OCI-LY1 (cell line): ENCODE data around the gene PDZD2.

Source experiments
- H2AFZ ChIP-seq: fragments of 200-600 bp; sonication (generic), shearing (Covaris generic); 2 replicates; pipeline ENCODE4 v1.6.0; 2014; ENCODE audit warnings: antibody characterized with exemption, mild to moderate bottlenecking, low read length
- H3F3A ChIP-seq: fragments of 200-600 bp; sonication (generic), shearing (Covaris generic); 2 replicates; pipeline ENCODE4 v1.6.0; 2014; ENCODE audit warnings: mild to moderate bottlenecking, antibody characterized with exemption, low read length, moderate library complexity; ENCODE audit not compliant: insufficient read depth
- H3K27ac ChIP-seq: fragments of 200-600 bp; sonication (generic); 2 replicates; pipeline ENCODE4 v1.5.1; 2014; ENCODE audit warnings: low read length, mixed run types, mild to moderate bottlenecking, low read depth; ENCODE audit not compliant: poor library complexity, severe bottlenecking
- H3K27me3 ChIP-seq: fragments of 200-600 bp; sonication (generic); 2 replicates; pipeline ENCODE4 v1.6.0; 2014; ENCODE audit warnings: antibody characterized with exemption, mild to moderate bottlenecking, low read length, moderate library complexity; ENCODE audit not compliant: insufficient read depth
- H3K36me3 ChIP-seq: fragments of 200-600 bp; sonication (generic); 2 replicates; pipeline ENCODE4 v1.6.1; 2014; ENCODE audit warnings: mild to moderate bottlenecking, antibody characterized with exemption, low read length, moderate library complexity, mixed read lengths; ENCODE audit not compliant: insufficient read depth
- H3K4me1 ChIP-seq: fragments of 200-600 bp; sonication (generic); 2 replicates; pipeline ENCODE4 v1.5.1; 2014; ENCODE audit warnings: mild to moderate bottlenecking, low read length, moderate library complexity; ENCODE audit not compliant: insufficient read depth, severe bottlenecking
- H3K4me2 ChIP-seq: fragments of 200-600 bp; sonication (generic), shearing (Covaris generic); 2 replicates; pipeline ENCODE4 v1.6.1; 2014; ENCODE audit warnings: low read length
- H3K4me3 ChIP-seq: fragments of 200-600 bp; sonication (generic); 2 replicates; pipeline ENCODE4 v1.5.1; 2014; ENCODE audit warnings: low read length, low read depth, mild to moderate bottlenecking, mixed read lengths; ENCODE audit not compliant: poor library complexity, severe bottlenecking
- H3K79me2 ChIP-seq: fragments of 200-600 bp; shearing (Covaris generic); 2 replicates; pipeline ENCODE4 v1.6.1; 2016; ENCODE audit warnings: mixed run types, low read length, mixed read lengths; ENCODE audit not compliant: insufficient read depth
- H3K9ac ChIP-seq: fragments of 200-600 bp; sonication (generic), shearing (Covaris generic); 2 replicates; pipeline ENCODE4 v1.6.1; 2014; ENCODE audit warnings: mild to moderate bottlenecking, low read length, mixed read lengths
- H3K9me2 ChIP-seq: fragments of 200-600 bp; sonication (generic), shearing (Covaris generic); 2 replicates; pipeline ENCODE4 v1.6.1; 2014; ENCODE audit warnings: low read depth, mild to moderate bottlenecking, low read length, mixed read lengths
- H3K9me3 ChIP-seq: fragments of 200-600 bp; shearing (Covaris generic); 2 replicates; pipeline ENCODE4 v1.6.1; 2014; ENCODE audit warnings: low read length, mixed read lengths
- H4K20me1 ChIP-seq: fragments of 200-600 bp; sonication (generic), shearing (Covaris generic); 2 replicates; pipeline ENCODE4 v1.6.0; 2016; ENCODE audit warnings: mild to moderate bottlenecking, low read length; ENCODE audit not compliant: insufficient read depth
- EZH2 ChIP-seq: fragments of 200-600 bp; sonication (generic), shearing (Covaris generic); IDR thresholded peaks from 2 replicates; pipeline ENCODE4 v1.8.0; 2017; ENCODE audit warnings: borderline replicate concordance, mixed run types, mild to moderate bottlenecking, antibody characterized with exemption, low read length, moderate library complexity, mixed read lengths
- TF ChIP-seq, protein P1 (sequence below): fragments of 200-600 bp; sonication (generic), shearing (Covaris generic); IDR thresholded peaks from 2 replicates; pipeline ENCODE4 v1.5.1; 2017; ENCODE audit warnings: mild to moderate bottlenecking, antibody characterized with exemption, low read length, moderate library complexity, mixed read lengths

PDZD2 gene

DNA sequence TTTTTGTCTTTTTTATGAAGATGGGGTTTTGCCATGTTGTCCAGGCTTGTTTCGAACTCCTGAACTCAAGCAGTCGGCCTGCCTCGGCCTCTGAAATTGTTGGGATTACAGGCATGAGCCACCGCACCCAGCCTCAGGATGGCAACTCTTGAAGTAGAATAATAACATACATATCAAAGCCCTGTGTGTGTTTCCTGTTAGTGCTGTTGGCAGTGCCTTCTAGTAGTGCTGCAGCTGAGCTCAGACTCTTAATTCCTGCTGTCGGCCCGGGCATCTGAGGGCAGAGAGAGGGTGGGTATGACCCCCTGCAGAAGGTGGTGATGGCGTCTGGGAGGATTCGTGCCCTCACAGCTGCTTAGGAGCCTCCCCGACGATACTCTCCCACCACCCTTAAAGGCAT, 227.2 kb downstream of the PDZD2 start:
- Histone ChIP-seq H3K27ac (no peak overlapping the region), H3K9ac (no peak overlapping the region), H3F3A (no peaks in the 10 kb centered on the region), H3K4me2 (no peak overlapping the region), H3K27me3 (no peaks in the 10 kb centered on the region), H3K79me2 (no peaks in the 10 kb centered on the region), H3K36me3 (no peaks in the 10 kb centered on the region), H2AFZ (no peak overlapping the region), H3K9me2 (no peaks in the 10 kb centered on the region), H4K20me1 (no peaks in the 10 kb centered on the region), H3K4me1 (no peaks in the 10 kb centered on the region), H3K9me3 (no peaks in the 10 kb centered on the region), H3K4me3 (no peak overlapping the region)
- TF ChIP-seq EZH2: no peak
- TF ChIP-seq, protein P1, sequence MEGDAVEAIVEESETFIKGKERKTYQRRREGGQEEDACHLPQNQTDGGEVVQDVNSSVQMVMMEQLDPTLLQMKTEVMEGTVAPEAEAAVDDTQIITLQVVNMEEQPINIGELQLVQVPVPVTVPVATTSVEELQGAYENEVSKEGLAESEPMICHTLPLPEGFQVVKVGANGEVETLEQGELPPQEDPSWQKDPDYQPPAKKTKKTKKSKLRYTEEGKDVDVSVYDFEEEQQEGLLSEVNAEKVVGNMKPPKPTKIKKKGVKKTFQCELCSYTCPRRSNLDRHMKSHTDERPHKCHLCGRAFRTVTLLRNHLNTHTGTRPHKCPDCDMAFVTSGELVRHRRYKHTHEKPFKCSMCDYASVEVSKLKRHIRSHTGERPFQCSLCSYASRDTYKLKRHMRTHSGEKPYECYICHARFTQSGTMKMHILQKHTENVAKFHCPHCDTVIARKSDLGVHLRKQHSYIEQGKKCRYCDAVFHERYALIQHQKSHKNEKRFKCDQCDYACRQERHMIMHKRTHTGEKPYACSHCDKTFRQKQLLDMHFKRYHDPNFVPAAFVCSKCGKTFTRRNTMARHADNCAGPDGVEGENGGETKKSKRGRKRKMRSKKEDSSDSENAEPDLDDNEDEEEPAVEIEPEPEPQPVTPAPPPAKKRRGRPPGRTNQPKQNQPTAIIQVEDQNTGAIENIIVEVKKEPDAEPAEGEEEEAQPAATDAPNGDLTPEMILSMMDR: no peak

- Histone ChIP-seq H3K4me3 (no peak overlapping the region), H3K79me2 (no peaks in the 10 kb centered on the region), H3K9ac (no peak overlapping the region), H3F3A (no peaks in the 10 kb centered on the region), H3K9me3 (no peaks in the 10 kb centered on the region), H3K27ac (no peak overlapping the region), H3K9me2 (no peaks in the 10 kb centered on the region), H3K4me1 (no peaks in the 10 kb centered on the region), H3K4me2 (no peak overlapping the region), H3K27me3 (no peaks in the 10 kb centered on the region), H3K36me3 (no peaks in the 10 kb centered on the region), H2AFZ (no peak overlapping the region), H4K20me1 (no peaks in the 10 kb centered on the region)
- no peak for TF ChIP-seq EZH2
- TF ChIP-seq, protein P1: no peak
These were observed 228.3 kb downstream of the PDZD2 start for GRCh38 chr5:31867219-31867618.

DNA sequence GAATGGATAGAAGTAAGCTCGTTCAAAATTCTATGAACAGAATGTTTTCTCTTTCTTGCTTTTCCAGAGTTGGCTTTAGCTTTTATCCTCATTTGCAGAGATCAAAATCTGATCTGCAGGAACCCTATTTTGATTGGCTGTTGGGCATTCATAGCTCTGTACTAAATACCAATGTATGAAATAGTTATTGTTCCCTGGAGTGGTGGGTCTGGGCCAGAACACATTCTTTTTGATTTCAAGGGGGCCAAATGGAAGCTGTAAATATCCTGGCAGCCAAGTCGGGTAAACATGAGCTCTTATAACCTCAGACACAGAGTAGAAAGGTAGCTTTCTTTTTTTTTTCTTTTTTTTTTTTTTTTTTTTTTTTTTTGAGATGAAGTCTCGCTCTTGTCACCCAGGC, 241.5 kb downstream of the PDZD2 start:
- Histone ChIP-seq H2AFZ (no peak overlapping the region), H3K36me3 (no peaks in the 10 kb centered on the region), H3K9me3 (no peaks in the 10 kb centered on the region), H3K9me2 (no peaks in the 10 kb centered on the region), H3K27ac (no peak overlapping the region), H3K4me3 (no peak overlapping the region), H3K79me2 (no peaks in the 10 kb centered on the region), H3F3A (no peaks in the 10 kb centered on the region), H3K9ac (no peak overlapping the region), H3K27me3 (no peaks in the 10 kb centered on the region), H3K4me2 (no peak overlapping the region), H4K20me1 (no peaks in the 10 kb centered on the region), H3K4me1 (no peaks in the 10 kb centered on the region)
- TF ChIP-seq EZH2: no peak
- TF ChIP-seq, protein P1: no peak
